Ramos (cell line): ENCODE measurements around the gene NOX5.

Experiments
- in situ Hi-C: fragments of 300-500 bp; cut with MboI; formaldehyde crosslinking; loops from one replicate; pipeline ENCODE4 v1.14.3; 2022; ENCODE audit warnings: low sequenced_read_pairs; ENCODE audit not compliant: unreplicated experiment

The NOX5 gene

GRCh38 chr15:69072906-69073305, 58.4 kb downstream of the NOX5 start:
- in situ Hi-C loops = no loop called here

DNA sequence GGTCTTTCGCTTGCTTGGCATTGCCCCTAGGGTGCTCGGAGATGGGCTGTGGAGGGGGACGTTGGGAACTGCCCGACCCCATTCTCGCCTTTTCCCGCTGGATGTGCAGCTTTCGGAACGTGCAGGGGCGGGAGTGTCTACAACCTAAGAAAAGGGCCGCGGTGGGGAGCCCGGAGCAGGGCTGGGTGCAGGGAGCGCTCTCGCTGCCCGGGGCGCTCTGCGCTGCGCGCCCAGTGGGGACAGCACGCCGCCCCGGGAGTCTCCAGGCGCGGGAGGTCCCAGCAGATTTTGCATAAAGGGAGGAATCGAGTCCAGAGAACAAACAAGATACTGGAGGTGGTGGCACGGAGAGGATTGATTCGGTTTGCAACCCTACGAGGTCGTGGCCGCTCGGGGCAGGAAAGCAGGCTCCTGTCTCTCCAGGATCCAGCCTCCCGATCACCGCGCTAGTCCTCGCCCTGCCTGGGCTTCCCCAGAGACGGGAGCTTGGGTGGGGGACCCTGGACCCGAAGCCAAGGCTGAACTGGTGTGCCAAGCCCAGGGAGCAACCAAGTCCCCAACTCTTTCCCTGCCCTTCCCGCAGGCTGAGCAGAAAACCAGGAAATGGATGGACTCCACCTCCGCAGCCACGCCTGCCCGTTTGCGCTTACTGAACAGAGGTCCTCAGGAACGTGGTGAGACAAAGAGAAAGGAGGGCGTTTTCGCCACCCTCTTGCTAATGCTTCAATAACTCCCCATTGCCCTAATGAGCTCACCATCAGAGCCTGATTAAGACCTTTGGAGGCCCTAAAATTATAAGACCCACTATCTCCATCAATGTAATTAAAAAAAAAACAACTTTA, 59.7 kb downstream of the NOX5 start:
- in situ Hi-C loops = no loop called here

- in situ Hi-C loops = no loop called here
Measured at GRCh38 chr15:69074843-69075224, 60.3 kb downstream of the NOX5 start.

GRCh38 chr15:69075440-69075839, 60.9 kb downstream of the NOX5 start:
- in situ Hi-C loops = no loop called here

- in situ Hi-C loops = no loop called here
Measured at GRCh38 chr15:69076756-69077155, 62.3 kb downstream of the NOX5 start.

GRCh38 chr15:69078638-69079037, 64.1 kb downstream of the NOX5 start:
- in situ Hi-C loops = no loop called here

- in situ Hi-C loops = no loop called here
Measured at GRCh38 chr15:69080295-69081248, 66.1 kb downstream of the NOX5 start.

DNA sequence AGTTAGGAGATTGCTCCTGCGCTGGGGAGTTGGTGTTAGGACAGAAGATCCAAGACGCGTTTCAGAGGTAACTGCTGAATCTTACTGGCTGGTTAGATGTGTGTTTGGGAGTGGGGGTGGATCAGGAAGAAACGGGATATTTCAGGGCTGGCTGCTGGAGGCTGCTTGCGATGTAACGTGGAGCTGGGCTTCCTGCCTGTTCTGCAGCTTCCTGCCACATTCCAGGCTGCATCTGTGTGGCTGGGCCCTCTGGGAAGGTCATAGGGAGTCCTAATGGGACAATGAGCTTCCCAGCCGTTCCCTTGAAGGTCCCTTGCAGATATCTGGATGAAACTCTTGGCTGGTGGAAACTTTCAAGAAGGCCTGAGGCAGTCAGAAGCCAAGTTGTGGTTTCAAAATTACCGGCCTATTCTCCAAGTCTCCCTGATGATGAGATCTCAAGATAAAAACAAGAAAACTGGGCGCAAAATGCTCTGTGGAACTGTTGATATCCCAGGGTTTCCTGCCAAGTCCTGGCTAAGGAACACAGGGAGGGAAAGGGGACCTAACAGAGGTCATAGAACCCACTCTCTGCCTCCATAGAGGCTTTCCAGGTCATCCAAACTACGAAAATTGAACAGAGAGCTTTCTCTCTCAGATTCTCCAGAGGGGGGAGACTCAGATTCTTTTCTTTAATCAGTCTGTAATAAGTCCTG, 67.0 kb downstream of the NOX5 start:
- in situ Hi-C loops = no loop called here

DNA sequence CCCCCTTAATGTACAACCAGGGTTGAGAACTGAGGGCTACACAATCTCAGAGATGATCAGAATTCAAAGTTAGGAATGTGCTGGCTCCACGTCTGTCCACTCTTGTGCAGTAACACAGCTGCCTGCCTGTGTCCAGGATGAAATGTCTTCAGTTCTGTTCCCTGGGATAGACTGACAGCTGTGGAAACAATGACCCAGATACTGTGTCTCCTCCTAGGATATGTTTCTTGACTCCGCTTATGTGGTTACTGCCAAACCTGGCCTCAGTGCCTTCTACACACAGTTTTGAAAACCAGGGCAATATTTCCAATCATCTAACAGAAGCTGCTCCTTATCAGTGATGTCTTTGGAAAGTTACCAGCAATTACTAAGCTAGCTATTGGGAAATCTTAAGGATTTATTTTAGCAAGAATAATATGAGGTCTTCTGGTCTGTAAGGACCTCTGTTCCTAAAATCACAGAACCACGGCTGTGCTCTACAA, 67.6 kb downstream of the NOX5 start:
- in situ Hi-C loops = no loop called here

DNA sequence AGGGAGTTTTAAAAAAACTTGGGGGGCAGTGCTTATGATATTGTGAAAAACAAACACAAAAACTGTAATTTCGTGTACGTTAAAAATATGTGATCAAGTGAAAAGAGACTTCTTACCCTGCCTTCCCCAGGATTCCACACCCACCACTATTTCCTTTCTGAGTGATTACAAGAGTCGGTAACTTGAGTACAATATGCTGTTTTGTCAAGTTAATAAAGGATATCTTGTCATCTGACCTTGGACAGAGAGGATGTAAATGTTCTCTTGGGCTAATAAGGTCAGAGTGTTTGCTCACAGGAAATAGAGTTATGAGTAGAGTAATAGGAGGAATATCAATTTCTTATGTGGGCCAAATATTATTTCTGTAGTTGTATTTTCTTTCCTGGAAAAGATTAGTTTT, 68.1 kb downstream of the NOX5 start:
- in situ Hi-C loops = no loop called here

DNA sequence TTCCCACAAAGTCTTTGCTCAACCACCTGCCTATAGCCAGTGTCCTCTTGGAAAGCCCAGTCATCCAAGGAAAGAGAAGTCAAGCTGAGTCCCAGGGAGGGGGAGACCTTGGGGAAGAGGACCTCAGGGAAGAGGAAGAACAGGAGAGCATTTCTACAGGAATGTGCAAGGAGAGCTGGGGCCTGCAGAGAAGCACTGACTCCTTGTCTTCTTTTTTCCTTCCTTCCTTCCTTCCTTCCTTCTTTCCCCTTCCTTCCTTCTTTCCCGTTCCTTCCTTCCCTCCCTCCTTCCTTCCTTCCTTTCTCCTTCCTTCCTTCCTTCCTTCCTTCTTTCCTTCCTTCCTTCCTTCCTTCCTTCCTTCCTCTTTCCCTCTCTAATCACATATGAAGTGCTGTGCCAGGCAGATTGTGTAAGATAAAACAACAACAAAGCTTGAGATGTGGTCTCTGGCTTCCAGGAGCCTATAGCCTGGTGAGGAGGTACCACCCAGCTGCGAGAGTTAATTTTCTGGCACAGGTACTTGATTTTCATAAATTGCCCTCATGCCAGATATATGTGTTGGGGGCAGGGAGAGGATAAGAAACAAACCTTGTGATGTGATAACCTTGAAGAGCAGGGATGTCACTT, 70.0 kb downstream of the NOX5 start:
- in situ Hi-C loops = no loop called here

GRCh38 chr15:69085325-69086081, 71.0 kb downstream of the NOX5 start:
- in situ Hi-C loops = no loop called here

DNA sequence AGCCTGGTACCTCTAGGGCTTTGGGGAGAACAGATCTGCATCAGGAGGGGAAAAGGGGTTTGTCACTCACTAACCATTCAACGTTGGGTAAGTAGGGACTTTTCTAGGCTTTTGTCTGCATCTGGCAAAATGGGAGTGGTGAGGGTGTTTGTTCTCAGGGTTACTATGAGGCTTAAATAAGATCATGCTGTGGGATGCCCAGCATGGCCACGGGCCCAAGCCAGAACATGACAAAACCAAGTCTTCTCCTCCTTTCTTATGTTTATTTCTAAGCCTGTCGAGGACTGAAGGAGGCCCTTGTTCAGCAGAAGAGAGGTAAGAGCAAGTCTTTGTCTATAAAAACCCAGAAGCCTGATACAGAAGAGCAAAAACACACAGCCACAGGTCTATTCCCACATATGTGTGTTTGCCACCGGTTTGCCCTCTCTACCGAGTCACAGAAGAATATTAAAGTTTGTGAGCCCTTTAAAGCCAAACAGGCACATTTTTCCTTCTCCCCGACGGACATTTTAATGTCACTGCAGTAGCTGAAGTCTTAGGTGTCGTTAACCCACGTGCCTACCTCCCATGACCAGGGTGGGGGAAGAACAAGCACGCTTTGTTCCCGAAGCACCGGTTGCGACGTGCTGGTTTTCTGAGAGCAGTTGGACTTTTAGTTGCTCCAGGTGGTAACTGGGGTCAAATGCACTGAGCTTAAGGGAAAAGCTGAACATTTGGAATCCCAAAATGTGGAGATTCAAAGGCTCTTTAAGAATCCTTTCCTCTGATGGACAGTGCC, 72.1 kb downstream of the NOX5 start:
- in situ Hi-C loops = no loop called here

- in situ Hi-C loops = no loop called here
Measured at GRCh38 chr15:69087366-69087976, 73.0 kb downstream of the NOX5 start.

- in situ Hi-C loops = no loop called here
Measured at GRCh38 chr15:69088300-69088965, 73.9 kb downstream of the NOX5 start.

- in situ Hi-C loops = no loop called here
Measured at GRCh38 chr15:69089258-69089657, 74.8 kb downstream of the NOX5 start.

DNA sequence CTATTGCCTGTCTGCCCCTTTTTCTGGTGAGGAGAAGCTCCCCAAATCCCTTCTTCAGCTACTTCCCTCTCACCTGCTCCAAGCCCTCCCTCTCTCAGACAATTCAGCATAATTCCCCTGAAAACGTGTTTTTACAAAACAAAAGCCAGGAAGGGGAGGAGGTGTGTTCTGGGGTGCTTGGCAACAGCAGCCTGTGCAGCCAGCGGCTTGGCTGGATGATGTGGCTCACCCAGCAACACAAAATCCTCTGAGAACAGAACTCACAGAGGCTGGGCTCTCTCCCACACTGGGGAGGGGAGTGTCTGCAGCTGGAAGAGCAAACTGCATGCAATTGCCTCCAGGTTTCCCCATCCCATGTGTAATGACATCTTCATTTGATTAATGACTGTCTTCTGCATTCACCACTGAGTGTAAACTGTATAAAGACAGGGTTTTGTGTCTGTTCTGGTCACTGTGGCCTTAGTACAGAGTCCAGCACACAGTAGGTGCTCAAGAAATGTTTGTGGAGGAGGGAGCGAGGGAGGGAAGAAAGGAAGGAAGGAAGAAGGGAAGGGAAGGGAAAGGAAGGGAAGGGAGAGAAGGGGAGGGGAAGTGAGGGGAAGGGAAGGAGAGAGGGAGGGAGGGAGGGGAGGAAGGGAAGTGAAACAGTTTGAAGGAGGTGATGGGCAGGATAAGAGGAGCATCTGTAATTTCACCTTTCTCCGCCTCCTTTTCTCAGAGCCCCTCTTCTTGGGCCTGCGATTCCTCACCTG, 75.9 kb downstream of the NOX5 start:
- in situ Hi-C loops = no loop called here
